Thymus (tissue), 11 donors: Measurements from ENCODE around the gene UBXN7. TPM values are rescaled to one million over a fixed set of nuclear protein-coding genes. Genes with fewer than 3 reads are reported as not detected.
"Not testable (repeated sequence)": the region's sequence is repeated elsewhere in the genome, so short reads cannot be mapped to it uniquely, and the experiment has no call there.

Source experiments
- DNase-seq, 9 donors: peaks; one replicate each; pipeline ENCODE4 v3.0.0-alpha.2; 2013; ENCODE audit warnings: low spot score in 9 of 9, low read depth in 6 of 9, missing footprints in 1 of 9
- H3K27ac ChIP-seq, 2 donors: one replicate each; pipeline ENCODE4 v1.5.1; 2013; ENCODE audit warnings: control low read depth in 1 of 2, low read depth in 1 of 2, low read length in 1 of 2, mild to moderate bottlenecking in 1 of 2, moderate library complexity in 1 of 2
- H3K27me3 ChIP-seq, 2 donors: one replicate each; pipeline ENCODE4 v1.5.1; 2013; ENCODE audit warnings: low read length in 1 of 2; ENCODE audit not compliant: control insufficient read depth in 2 of 2, insufficient read depth in 1 of 2
- H3K36me3 ChIP-seq, 2 donors: one replicate each; pipeline ENCODE4 v1.5.1; 2013; ENCODE audit warnings: low read length in 1 of 2, mild to moderate bottlenecking in 1 of 2, moderate library complexity in 1 of 2; ENCODE audit not compliant: control insufficient read depth in 2 of 2, insufficient read depth in 2 of 2
- H3K4me1 ChIP-seq, 2 donors: one replicate each; pipeline ENCODE4 v1.5.1; 2013; ENCODE audit warnings: low read length in 2 of 2; ENCODE audit not compliant: control insufficient read depth in 2 of 2, insufficient read depth in 2 of 2
- H3K4me3 ChIP-seq, 2 donors: one replicate each; pipeline ENCODE4 v1.5.1; 2013; ENCODE audit warnings: low read length in 2 of 2, control low read depth in 1 of 2, mild to moderate bottlenecking in 1 of 2
- H3K9me3 ChIP-seq, 2 donors: one replicate each; pipeline ENCODE4 v1.5.1; 2013; ENCODE audit warnings: low read length in 1 of 2, mild to moderate bottlenecking in 1 of 2; ENCODE audit not compliant: control insufficient read depth in 2 of 2, insufficient read depth in 1 of 2
- WGBS: extraction: QIAGEN DNeasy Blood & Tissue Kit; methylation state at CpG from one replicate; pipeline ENCODE4 v1.1.7; 2013; 5-methylcytosine and 5-hydroxymethylcytosine counted together
- polyA plus RNA-seq: library from polyadenylated mRNA; stranded (reverse); fragments of 200-250 nt; gene quantifications from one replicate; pipeline ENCODE4 v1.2.3, GENCODE V29; 2013
- total RNA-seq: library from RNA; stranded (reverse); fragments of 120-200 nt; gene quantifications from one replicate; pipeline ENCODE4 v1.2.4, GENCODE V29; 2013
- donor health status: healthy.

The UBXN7 gene
- total and polyA plus RNA-seq, 2 donors, result 10.9 to 20.7 TPM

- not testable (repeated sequence) for H3K27me3 ChIP-seq, H3K4me1 ChIP-seq, H3K9me3 ChIP-seq, H3K36me3 ChIP-seq, DNase-seq, H3K4me3 ChIP-seq, H3K27ac ChIP-seq
- WGBS, result 94% methylated on average over 1 of the region's 1 CpG
These were observed 30.7 kb upstream of the UBXN7 start for GRCh38 chr3:196462680-196463477.

GRCh38 chr3:196458063-196458462 is 25.8 kb upstream of the UBXN7 start:
- Histone ChIP-seq H3K36me3 (peaks cover 0 to 3% of the 10 kb centered on the region in 2 donors), H3K27me3 (no peaks in the 10 kb centered on the region), H3K4me3 (no peak overlapping the region), H3K27ac (no peak overlapping the region), H3K9me3 (no peaks in the 10 kb centered on the region), H3K4me1 (no peaks in the 10 kb centered on the region)
- DNase-seq, result no peak
- 95% methylated on average over 4 of the region's 4 CpGs for WGBS

- H3K9me3 ChIP-seq, H3K4me1 ChIP-seq, H3K27ac ChIP-seq, H3K4me3 ChIP-seq, H3K27me3 ChIP-seq, DNase-seq, H3K36me3 ChIP-seq: not testable (repeated sequence)
- WGBS, result 85% methylated on average over 7 of the region's 7 CpGs
These were observed 25.2 kb upstream of the UBXN7 start for GRCh38 chr3:196457470-196457869.

GRCh38 chr3:196454935-196455334 is 22.7 kb upstream of the UBXN7 start:
- DNase-seq, result no peak
- H3K9me3 ChIP-seq, result no peaks in the 10 kb centered on the region
- H3K36me3 ChIP-seq, result peaks cover 0 to 3% of the 10 kb centered on the region in 2 donors
- no peaks in the 10 kb centered on the region for H3K4me1 ChIP-seq
- H3K27ac ChIP-seq, result no peak overlapping the region
- no peaks in the 10 kb centered on the region for H3K27me3 ChIP-seq
- 93% methylated on average over 6 of the region's 6 CpGs for WGBS
- H3K4me3 ChIP-seq, result no peak overlapping the region

- not testable (repeated sequence) for H3K36me3 ChIP-seq, H3K9me3 ChIP-seq, H3K27me3 ChIP-seq, H3K4me1 ChIP-seq, H3K4me3 ChIP-seq, DNase-seq, H3K27ac ChIP-seq
- 98% methylated on average over 7 of the region's 7 CpGs for WGBS
These were observed 13.2 kb upstream of the UBXN7 start for GRCh38 chr3:196445391-196445790.

GRCh38 chr3:196444500-196444894 is 12.3 kb upstream of the UBXN7 start:
- Histone ChIP-seq H3K36me3 (no peaks in the 10 kb centered on the region), H3K9me3 (no peaks in the 10 kb centered on the region), H3K4me3 (no peak overlapping the region), H3K27me3 (no peaks in the 10 kb centered on the region), H3K27ac (no peak overlapping the region), H3K4me1 (no peaks in the 10 kb centered on the region)
- no peak for DNase-seq
- 35% methylated on average over 2 of the region's 2 CpGs for WGBS

- 88% methylated on average over 3 of the region's 3 CpGs for WGBS
- Histone ChIP-seq H3K27me3 (no peaks in the 10 kb centered on the region), H3K4me3 (no peak overlapping the region), H3K9me3 (no peaks in the 10 kb centered on the region), H3K4me1 (no peaks in the 10 kb centered on the region), H3K36me3 (no peaks in the 10 kb centered on the region), H3K27ac (no peak overlapping the region)
- DNase-seq, result no peak
These were observed 8.5 kb upstream of the UBXN7 start for GRCh38 chr3:196440696-196441095.

GRCh38 chr3:196440041-196440537 is 7.9 kb upstream of the UBXN7 start:
- Histone ChIP-seq H3K9me3 (no peaks in the 10 kb centered on the region), H3K4me3 (no peak overlapping the region), H3K27me3 (no peaks in the 10 kb centered on the region), H3K36me3 (no peaks in the 10 kb centered on the region), H3K27ac (no peak overlapping the region), H3K4me1 (no peaks in the 10 kb centered on the region)
- no peak for DNase-seq
- WGBS, result 96% methylated on average over 6 of the region's 6 CpGs

GRCh38 chr3:196431181-196432136 is 768 bp downstream of the UBXN7 start:
- peaks cover 6 to 9% of the 10 kb centered on the region in 2 donors for H3K4me1 ChIP-seq
- H3K36me3 ChIP-seq, result peaks cover 5 to 14% of the 10 kb centered on the region in 2 donors
- peak in 7 of 9 donors; percentile 10 to 66 (median 29) for DNase-seq
- WGBS, result 1% methylated on average over 50 of the region's 50 CpGs
- peak overlapping the region; percentile 77 to 92 for H3K4me3 ChIP-seq
- no peaks in the 10 kb centered on the region for H3K9me3 ChIP-seq
- H3K27me3 ChIP-seq, result no peaks in the 10 kb centered on the region
- H3K27ac ChIP-seq, result peak overlapping the region; percentile 82 to 86
